ENCODE results near the gene FGD1.
"Not testable (repeated sequence)": the region's sequence is repeated elsewhere in the genome, so short reads cannot be mapped to it uniquely, and the experiment has no call there.

The FGD1 gene

DNA sequence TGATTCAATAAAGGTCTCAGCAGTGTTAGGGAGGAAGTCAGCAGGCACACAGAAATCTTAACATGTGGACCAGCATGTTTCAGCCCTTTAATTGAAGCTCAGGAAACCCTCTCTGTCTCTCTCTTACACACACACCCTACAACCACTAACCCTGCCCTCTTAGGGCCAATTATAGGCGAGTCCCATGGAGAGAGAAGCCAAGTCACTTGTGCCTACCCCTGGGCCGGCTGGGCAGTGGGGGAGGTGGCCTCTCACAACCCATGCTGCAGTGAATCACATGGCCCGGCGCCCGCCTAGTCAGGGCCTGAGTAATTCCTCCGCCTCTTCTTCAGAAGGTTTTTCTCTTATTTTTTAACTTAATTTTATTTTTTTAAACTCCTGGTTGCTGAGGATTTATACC, 3.7 kb downstream of the FGD1 start:
- Histone ChIP-seq H4K91ac (ENCODE audit: low read depth, low read length) (no peak overlapping the region), H3K23ac (ENCODE audit: low read length) (no peak overlapping the region), H2BK12ac (ENCODE audit: low read length) (no peak overlapping the region), H2AK5ac (ENCODE audit: low read length) (no peak overlapping the region), H4K12ac (ENCODE audit: low read depth, low read length) (no peak overlapping the region), H3K36me3 (ENCODE audit: control insufficient read depth in 1 of 2, insufficient read depth in 2 of 2, low read length in 2 of 2) (no peaks in the 10 kb centered on the region), H3K27me3 (ENCODE audit: insufficient read depth, low read length) (no peaks in the 10 kb centered on the region), H2BK120ac (ENCODE audit: insufficient read depth, low read length, poor library complexity) (no peak overlapping the region), H3K9me3 (ENCODE audit: insufficient read depth, low read depth, low read length) (no peaks in the 10 kb centered on the region), H3K14ac (ENCODE audit: low read length) (no peak overlapping the region), H3K4me1 (ENCODE audit: control insufficient read depth in 1 of 2, insufficient read depth in 2 of 2, low read length in 2 of 2) (peaks cover 3 to 5% of the 10 kb centered on the region in 2 experiments), H2AFZ (ENCODE audit: insufficient read depth, low read length, poor library complexity) (no peak overlapping the region), H3K79me1 (ENCODE audit: low read length) (peaks cover 14% of the 10 kb centered on the region), H3K18ac (ENCODE audit: low read length) (no peak overlapping the region), H2BK5ac (ENCODE audit: low read depth, low read length, poor library complexity) (no peak overlapping the region), H3K9ac (ENCODE audit: low read length) (no peak overlapping the region), H3K4ac (ENCODE audit: low read depth, low read length) (no peak overlapping the region), H3K27ac (ENCODE audit: low read depth, low read length) (no peak overlapping the region), H3K79me2 (ENCODE audit: control insufficient read depth, insufficient read depth, low read length, poor library complexity) (peaks cover 11% of the 10 kb centered on the region), H3K4me2 (ENCODE audit: low read length) (no peak overlapping the region), H4K8ac (ENCODE audit: low read depth, low read length) (no peak overlapping the region), H3K4me3 (ENCODE audit: low read depth, low read length) (no peak overlapping the region)
- no CpG with 5 or more reads among the region's 6 CpGs for whole genome bisulfite sequencing (ENCODE audit: extremely low coverage, insufficient coverage, insufficient read length)
- DNase-seq: no peak

DNA sequence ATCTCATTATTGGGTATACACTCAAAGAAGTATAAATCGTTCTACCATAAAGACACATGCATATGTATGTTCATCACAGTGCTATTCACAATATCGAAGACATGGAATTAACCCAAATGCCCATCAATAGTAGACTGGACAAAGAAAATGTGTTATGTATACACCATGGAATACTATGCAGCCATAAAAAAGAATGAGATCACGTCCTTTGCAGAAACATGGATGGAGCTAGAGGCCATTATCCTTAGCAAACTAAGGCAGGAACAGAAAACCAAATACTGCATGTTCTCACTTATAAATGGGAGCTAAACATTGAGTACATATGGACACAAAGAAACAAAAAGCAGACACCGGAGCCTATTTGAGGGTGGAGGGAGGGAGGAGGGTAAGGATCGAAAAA, 6.2 kb downstream of the FGD1 start:
- H2BK12ac ChIP-seq (ENCODE audit: low read length); H2AK5ac ChIP-seq (ENCODE audit: low read length); H3K27ac ChIP-seq (ENCODE audit: low read depth, low read length); H3K4me1 ChIP-seq (ENCODE audit: control insufficient read depth in 1 of 2, insufficient read depth in 2 of 2, low read length in 2 of 2); DNase-seq; H4K91ac ChIP-seq (ENCODE audit: low read depth, low read length); H3K4me3 ChIP-seq (ENCODE audit: low read depth, low read length); H3K9ac ChIP-seq (ENCODE audit: low read length); H2BK120ac ChIP-seq (ENCODE audit: insufficient read depth, low read length, poor library complexity); H4K8ac ChIP-seq (ENCODE audit: low read depth, low read length); H2AFZ ChIP-seq (ENCODE audit: insufficient read depth, low read length, poor library complexity); H3K79me2 ChIP-seq (ENCODE audit: control insufficient read depth, insufficient read depth, low read length, poor library complexity); H3K9me3 ChIP-seq (ENCODE audit: insufficient read depth, low read depth, low read length); H4K12ac ChIP-seq (ENCODE audit: low read depth, low read length); H3K14ac ChIP-seq (ENCODE audit: low read length); H3K27me3 ChIP-seq (ENCODE audit: insufficient read depth, low read length); H3K79me1 ChIP-seq (ENCODE audit: low read length); H3K23ac ChIP-seq (ENCODE audit: low read length); H3K4ac ChIP-seq (ENCODE audit: low read depth, low read length); H3K36me3 ChIP-seq (ENCODE audit: control insufficient read depth in 1 of 2, insufficient read depth in 2 of 2, low read length in 2 of 2); H2BK5ac ChIP-seq (ENCODE audit: low read depth, low read length, poor library complexity); H3K4me2 ChIP-seq (ENCODE audit: low read length); H3K18ac ChIP-seq (ENCODE audit: low read length): not testable (repeated sequence)
- WGBS (ENCODE audit: extremely low coverage, insufficient coverage, insufficient read length): no CpG with 5 or more reads among the region's 5 CpGs

DNA sequence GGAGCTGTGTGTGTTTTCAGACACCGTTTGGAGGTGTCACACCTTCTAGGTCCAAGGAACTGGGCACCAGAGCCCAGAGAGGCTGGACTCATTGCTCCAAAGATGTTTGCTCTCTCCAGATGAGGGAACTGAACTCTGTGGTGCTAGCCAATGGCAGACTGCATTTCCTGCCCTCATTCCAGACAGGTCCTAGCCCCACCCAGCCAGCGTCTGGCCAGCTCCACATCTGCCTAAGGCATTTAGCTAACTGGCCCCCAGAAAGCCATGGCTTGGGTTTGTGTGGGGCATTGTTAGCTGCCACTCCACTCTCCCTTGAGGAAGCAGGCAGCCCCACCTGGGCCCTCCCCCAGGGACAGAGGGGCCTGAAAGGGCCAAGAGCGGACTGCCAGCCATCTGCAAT, 11.4 kb downstream of the FGD1 start:
- H4K91ac ChIP-seq (ENCODE audit: low read depth, low read length): no peak overlapping the region
- no peak for DNase-seq
- H2BK5ac ChIP-seq (ENCODE audit: low read depth, low read length, poor library complexity): no peak overlapping the region
- H2AFZ ChIP-seq (ENCODE audit: insufficient read depth, low read length, poor library complexity): no peak overlapping the region
- H4K8ac ChIP-seq (ENCODE audit: low read depth, low read length): no peak overlapping the region
- peaks cover 18 to 27% of the 10 kb centered on the region in 2 experiments for H3K4me1 ChIP-seq (ENCODE audit: control insufficient read depth in 1 of 2, insufficient read depth in 2 of 2, low read length in 2 of 2)
- no peaks in the 10 kb centered on the region for H3K9me3 ChIP-seq (ENCODE audit: insufficient read depth, low read depth, low read length)
- no peak overlapping the region for H3K14ac ChIP-seq (ENCODE audit: low read length)
- peak overlapping the region; percentile 33 for H3K27ac ChIP-seq (ENCODE audit: low read depth, low read length)
- H3K79me2 ChIP-seq (ENCODE audit: control insufficient read depth, insufficient read depth, low read length, poor library complexity): no peaks in the 10 kb centered on the region
- no peak overlapping the region for H3K9ac ChIP-seq (ENCODE audit: low read length)
- no peaks in the 10 kb centered on the region for H3K36me3 ChIP-seq (ENCODE audit: control insufficient read depth in 1 of 2, insufficient read depth in 2 of 2, low read length in 2 of 2)
- no peak overlapping the region for H2AK5ac ChIP-seq (ENCODE audit: low read length)
- H3K27me3 ChIP-seq (ENCODE audit: insufficient read depth, low read length): no peaks in the 10 kb centered on the region
- no CpG with 5 or more reads among the region's 3 CpGs for WGBS (ENCODE audit: extremely low coverage, insufficient coverage, insufficient read length)
- no peak overlapping the region for H3K23ac ChIP-seq (ENCODE audit: low read length)
- H2BK12ac ChIP-seq (ENCODE audit: low read length): no peak overlapping the region
- H3K4me2 ChIP-seq (ENCODE audit: low read length): no peak overlapping the region
- peaks cover 8% of the 10 kb centered on the region for H3K79me1 ChIP-seq (ENCODE audit: low read length)
- no peak overlapping the region for H3K18ac ChIP-seq (ENCODE audit: low read length)
- H2BK120ac ChIP-seq (ENCODE audit: insufficient read depth, low read length, poor library complexity): no peak overlapping the region
- H3K4ac ChIP-seq (ENCODE audit: low read depth, low read length): no peak overlapping the region
- H4K12ac ChIP-seq (ENCODE audit: low read depth, low read length): no peak overlapping the region
- H3K4me3 ChIP-seq (ENCODE audit: low read depth, low read length): no peak overlapping the region

DNA sequence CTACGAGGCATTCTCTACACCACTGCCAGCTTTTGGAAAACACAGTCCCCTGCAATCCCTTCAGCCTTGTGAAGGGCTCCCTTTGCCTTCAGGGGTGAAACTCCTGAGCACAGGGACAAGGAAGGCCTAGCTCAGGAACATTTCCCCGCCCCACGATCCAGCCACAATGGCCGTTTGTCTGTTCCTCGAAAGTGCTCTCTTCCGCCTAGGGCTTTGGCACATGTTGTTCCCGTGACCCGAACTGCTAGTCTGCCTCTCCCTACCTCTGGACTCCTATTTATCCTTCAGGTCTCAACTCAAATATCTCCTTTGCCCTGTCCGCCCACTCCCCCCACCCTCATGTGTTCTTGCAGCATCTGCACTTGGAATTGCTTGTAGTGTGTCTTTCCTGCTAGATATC, 12.1 kb downstream of the FGD1 start:
- Histone ChIP-seq H3K14ac (ENCODE audit: low read length) (no peak overlapping the region), H4K91ac (ENCODE audit: low read depth, low read length) (peak overlapping the region; percentile 50), H2AK5ac (ENCODE audit: low read length) (no peak overlapping the region), H3K18ac (ENCODE audit: low read length) (no peak overlapping the region), H3K4me3 (ENCODE audit: low read depth, low read length) (no peak overlapping the region), H3K27ac (ENCODE audit: low read depth, low read length) (no peak overlapping the region), H3K27me3 (ENCODE audit: insufficient read depth, low read length) (no peaks in the 10 kb centered on the region), H3K36me3 (ENCODE audit: control insufficient read depth in 1 of 2, insufficient read depth in 2 of 2, low read length in 2 of 2) (no peaks in the 10 kb centered on the region), H2BK5ac (ENCODE audit: low read depth, low read length, poor library complexity) (no peak overlapping the region), H4K8ac (ENCODE audit: low read depth, low read length) (no peak overlapping the region), H3K4ac (ENCODE audit: low read depth, low read length) (no peak overlapping the region), H2BK12ac (ENCODE audit: low read length) (no peak overlapping the region), H3K9ac (ENCODE audit: low read length) (no peak overlapping the region), H3K9me3 (ENCODE audit: insufficient read depth, low read depth, low read length) (no peaks in the 10 kb centered on the region), H3K79me2 (ENCODE audit: control insufficient read depth, insufficient read depth, low read length, poor library complexity) (no peaks in the 10 kb centered on the region), H4K12ac (ENCODE audit: low read depth, low read length) (no peak overlapping the region), H3K79me1 (ENCODE audit: low read length) (peaks cover 10% of the 10 kb centered on the region), H3K4me1 (ENCODE audit: control insufficient read depth in 1 of 2, insufficient read depth in 2 of 2, low read length in 2 of 2) (peaks cover 23 to 32% of the 10 kb centered on the region in 2 experiments), H2BK120ac (ENCODE audit: insufficient read depth, low read length, poor library complexity) (no peak overlapping the region), H3K23ac (ENCODE audit: low read length) (no peak overlapping the region), H2AFZ (ENCODE audit: insufficient read depth, low read length, poor library complexity) (no peak overlapping the region), H3K4me2 (ENCODE audit: low read length) (no peak overlapping the region)
- no CpG with 5 or more reads among the region's 9 CpGs for WGBS (ENCODE audit: extremely low coverage, insufficient coverage, insufficient read length)
- no peak for DNase-seq
